Endothelial cell of umbilical vein (primary cell): ENCODE measurements around the gene CARNS1. TPM values are rescaled to one million over a fixed set of nuclear protein-coding genes. Genes with fewer than 3 reads are reported as not detected.

ENCODE experiments used
- BruUV-seq: library from RNA; stranded (reverse); fragments of 400-500 nt; replicated peaks from 2 replicates; lab custom pipeline; 2021; lab: Mats Ljungman, UMichigan
- CTCF ChIA-PET: fragments of 300-600, 350-600 bp; sonication (Branson Sonifier 250); formaldehyde crosslinking; loops from one replicate; lab custom pipeline; 2021; ENCODE audit warnings: antibody characterized with exemption, inconsistent platforms; lab: Charles Lee
- POLR2A ChIA-PET: fragments of 300-600, 350-600 bp; sonication (Branson Sonifier 250); formaldehyde crosslinking; loops from one replicate; lab custom pipeline; 2021; ENCODE audit warnings: antibody characterized with exemption, inconsistent platforms; lab: Charles Lee
- DNase-seq: peaks from one replicate; pipeline ENCODE4 v3.0.0-alpha.2; 2011; ENCODE audit warnings: low read depth, low spot score
- FAIRE-seq: peaks from 2 replicates; lab custom pipeline; 2011; peaks lifted over from hg19 to GRCh38; lab: Jason Lieb, UNC
- H2AFZ ChIP-seq: 2 replicates; pipeline ENCODE4 v1.6.0; 2012; ENCODE audit warnings: low read depth, low read length, control low read depth, inconsistent platforms
- H3K27ac ChIP-seq: 2 replicates; pipeline ENCODE4 v1.5.1; 2011; ENCODE audit warnings: low read depth, mild to moderate bottlenecking, control low read depth, low read length, moderate library complexity; ENCODE audit not compliant: insufficient read depth
- H3K27me3 ChIP-seq, 2 experiments: 2 replicates each; pipeline versions ENCODE4 v1.6.0 to v1.6.1; 2011; ENCODE audit warnings: low read length in 2 of 2, mixed read lengths in 1 of 2; ENCODE audit not compliant: control insufficient read depth in 2 of 2, insufficient read depth in 2 of 2
- H3K36me3 ChIP-seq, 2 experiments: 2 replicates in 1 of 2; 3 replicates in 1 of 2; pipeline ENCODE4 v1.5.1; 2011; ENCODE audit warnings: low read length in 2 of 2, mild to moderate bottlenecking in 1 of 2, moderate library complexity in 1 of 2; ENCODE audit not compliant: control insufficient read depth in 2 of 2, insufficient read depth in 2 of 2; ENCODE audit errors: extremely low read depth in 1 of 2
- H3K4me1 ChIP-seq: 3 replicates; pipeline ENCODE4 v1.5.1; 2011; ENCODE audit warnings: mild to moderate bottlenecking, low read length; ENCODE audit not compliant: control insufficient read depth, insufficient read depth; ENCODE audit errors: extremely low read depth
- H3K4me2 ChIP-seq: 2 replicates; pipeline ENCODE4 v1.6.1; 2011; ENCODE audit warnings: low read length, control low read depth, mixed read lengths; ENCODE audit not compliant: insufficient read depth
- H3K4me3 ChIP-seq, 3 experiments: fragments of 200-600 bp in 1 of 3; sonication (generic), shearing (Covaris generic) in 1 of 3; replicated peaks in 1 of 3; 2 replicates each; pipeline ENCODE4 v1.5.1; 2011 to 2016; ENCODE audit warnings: control low read depth in 3 of 3, low read length in 3 of 3, mild to moderate bottlenecking in 2 of 3, inconsistent platforms in 1 of 3, low read depth in 1 of 3, moderate library complexity in 1 of 3; ENCODE audit not compliant: insufficient read depth in 1 of 3
- H3K79me2 ChIP-seq: 2 replicates; pipeline ENCODE4 v1.6.0; 2012; ENCODE audit warnings: low read length, inconsistent platforms; ENCODE audit not compliant: control insufficient read depth, insufficient read depth
- H3K9ac ChIP-seq: replicated peaks from 2 replicates; pipeline ENCODE3; 2011; ENCODE audit warnings: low read length, control low read depth; ENCODE audit not compliant: insufficient read depth; ENCODE audit errors: extremely low read depth
- H3K9me1 ChIP-seq: replicated peaks from 3 replicates; pipeline ENCODE4 v1.6.0; 2011; ENCODE audit warnings: mild to moderate bottlenecking, low read length; ENCODE audit not compliant: control insufficient read depth, insufficient read depth; ENCODE audit errors: extremely low read depth
- H3K9me3 ChIP-seq: replicated peaks from 2 replicates; pipeline ENCODE4 v1.5.1; 2012; ENCODE audit warnings: low read length, inconsistent platforms; ENCODE audit not compliant: control insufficient read depth, insufficient read depth
- H4K20me1 ChIP-seq: replicated peaks from 2 replicates; pipeline ENCODE3; 2011; ENCODE audit warnings: mild to moderate bottlenecking, low read length; ENCODE audit not compliant: control insufficient read depth, insufficient read depth; ENCODE audit errors: extremely low read depth
- CTCF ChIP-seq, 2 donors: IDR thresholded peaks; 1 replicate in 1 of 2; 2 replicates in 1 of 2; pipeline ENCODE4 v1.5.1; 2011; ENCODE audit warnings: low read length in 2 of 2, mild to moderate bottlenecking in 2 of 2, moderate library complexity in 2 of 2, control low read depth in 1 of 2, inconsistent platforms in 1 of 2, low read depth in 1 of 2; ENCODE audit not compliant: insufficient read depth in 1 of 2; ENCODE audit errors: extremely low read depth in 1 of 2
- EZH2 ChIP-seq: IDR thresholded peaks from 2 replicates; pipeline ENCODE4 v1.6.1; 2012; ENCODE audit warnings: borderline replicate concordance, low read depth, mild to moderate bottlenecking, moderate library complexity, low read length, inconsistent platforms; ENCODE audit not compliant: severe bottlenecking
- FOS ChIP-seq: IDR thresholded peaks from 2 replicates; pipeline ENCODE4 v1.6.1; 2011; ENCODE audit warnings: mild to moderate bottlenecking, low read length, moderate library complexity, borderline replicate concordance; ENCODE audit not compliant: insufficient read depth
- GATA2 ChIP-seq: IDR thresholded peaks from 2 replicates; pipeline ENCODE4 v1.7.0; 2011; ENCODE audit warnings: low read depth, mild to moderate bottlenecking, moderate library complexity, mixed read lengths, low read length; ENCODE audit not compliant: insufficient read length, insufficient read depth
- JUN ChIP-seq: IDR thresholded peaks from 2 replicates; pipeline ENCODE4 v1.6.1; 2011; ENCODE audit warnings: borderline replicate concordance, low read depth; ENCODE audit not compliant: insufficient read length, insufficient read depth
- MAX ChIP-seq: IDR thresholded peaks from 2 replicates; pipeline ENCODE4 v1.6.1; 2011; ENCODE audit not compliant: insufficient read depth, insufficient read length
- MYC ChIP-seq: IDR thresholded peaks from one replicate; pipeline ENCODE4 v1.6.1; 2011; ENCODE audit warnings: mild to moderate bottlenecking, low read depth, low read length
- POLR2A ChIP-seq: IDR thresholded peaks from 2 replicates; pipeline ENCODE4 v1.6.1; 2012; ENCODE audit warnings: low read depth, mild to moderate bottlenecking, control low read depth, low read length
- POLR2AphosphoS5 ChIP-seq: IDR thresholded peaks from 2 replicates; pipeline ENCODE4 v1.6.1; 2012; ENCODE audit warnings: low read depth, mild to moderate bottlenecking, control low read depth, low read length, moderate library complexity; ENCODE audit not compliant: insufficient read depth
- dilution Hi-C: fragments of 300-500 bp; cut with MboI; formaldehyde crosslinking; loops from one replicate; pipeline ENCODE4 v1.15.0; 2019; ENCODE audit warnings: low sequenced_read_pairs; ENCODE audit not compliant: extremely low pct_ligation_motif_present
- intact Hi-C: fragments of 100-400 bp; cut with micrococcal nuclease; formaldehyde crosslinking; loops from one replicate; pipeline ENCODE4 v1.10.0; 2022
- polyA plus RNA-seq, 4 experiments: library from polyadenylated mRNA; depleted of rRNA in 3 of 4; stranded (reverse) in 3 of 4; unstranded in 1 of 4; fragments of >200 nt; gene quantifications; 2 replicates each; pipeline versions ENCODE4 v1.2.1 to v1.2.3, GENCODE V29; 2011 to 2012; ENCODE audit warnings: missing spikeins in 1 of 4
- total RNA-seq: library from RNA; stranded (reverse); gene quantifications from 2 replicates; pipeline ENCODE4 v1.2.3, GENCODE V29; 2021

Gene CARNS1
- total and polyA plus RNA-seq, 2 donors (not counting 3 experiments of a cell fraction or from before 2014, with no cell fraction given), result 0.14 to 0.35 TPM

- dilution Hi-C loops, result no loop called here
- Histone ChIP-seq H3K27me3 (peaks cover 0 to 13% of the 10 kb centered on the region in 2 experiments), H3K4me2 (no peak overlapping the region), H3K4me3 (no peak overlapping the region), H3K27ac (no peak overlapping the region), H3K9ac (no peak overlapping the region), H3K9me3 (no peaks in the 10 kb centered on the region), H4K20me1 (no peaks in the 10 kb centered on the region), H3K79me2 (no peaks in the 10 kb centered on the region), H2AFZ (no peak overlapping the region), H3K36me3 (no peaks in the 10 kb centered on the region), H3K9me1 (no peaks in the 10 kb centered on the region), H3K4me1 (no peaks in the 10 kb centered on the region)
- CTCF ChIA-PET, result interaction anchor here (0.8 to 3.7 kb wide), 3 partner anchors 11 to 61 kb away, joined by 3 to 22 read pairs (median 3); partner anchors contain the start of gene PPP1CA
- POLR2A ChIA-PET, result no interaction called here
- TF ChIP-seq POLR2AphosphoS5 (no peak), MAX (no peak), JUN (no peak), EZH2 (no peak), GATA2 (no peak), FOS (no peak), CTCF (IDR thresholded peaks at IDR 0.05; ENCODE audit: extremely low read depth in 1 of 2, insufficient read depth in 1 of 2, low read depth in 1 of 2, low read length in 2 of 2) (no peak), POLR2A (no peak), MYC (no peak)
- intact Hi-C loops, result no loop called here
- no peak for FAIRE-seq
- no TSS peak for BruUV-seq
- no peak for DNase-seq
These were observed 2.8 kb upstream of the CARNS1 start for GRCh38 chr11:67412495-67413179.
